Non-pigmented ciliary epithelial cell (primary cell): ENCODE results near the gene CDK5RAP2.

Experiments used
- DNase-seq: peaks from one replicate; pipeline ENCODE4 v3.0.0-alpha.2; 2010; ENCODE audit warnings: low read depth

CDK5RAP2 gene

GRCh38 chr9:120382453-120382852 is 197.5 kb downstream of the CDK5RAP2 start:
- DNase-seq = no peak

GRCh38 chr9:120381839-120382238 is 198.1 kb downstream of the CDK5RAP2 start:
- no peak for DNase-seq

- no peak for DNase-seq
These were observed 200.4 kb downstream of the CDK5RAP2 start for GRCh38 chr9:120379611-120380010.

GRCh38 chr9:120378680-120379079 is 201.3 kb downstream of the CDK5RAP2 start:
- no peak for DNase-seq

- no peak for DNase-seq
These were observed 202.5 kb downstream of the CDK5RAP2 start for GRCh38 chr9:120377268-120378159.

- no peak for DNase-seq
These were observed 203.9 kb downstream of the CDK5RAP2 start for GRCh38 chr9:120376101-120376500.

- DNase-seq = no peak
These were observed 204.7 kb downstream of the CDK5RAP2 start for GRCh38 chr9:120375316-120375715.

- no peak for DNase-seq
These were observed 205.2 kb downstream of the CDK5RAP2 start for GRCh38 chr9:120374817-120375216.

- DNase-seq = no peak
These were observed 205.7 kb downstream of the CDK5RAP2 start for GRCh38 chr9:120374239-120374638.

GRCh38 chr9:120372040-120372439 is 207.9 kb downstream of the CDK5RAP2 start:
- DNase-seq = no peak

GRCh38 chr9:120369608-120370220 is 210.3 kb downstream of the CDK5RAP2 start:
- DNase-seq = no peak

- no peak for DNase-seq
These were observed 211.2 kb downstream of the CDK5RAP2 start for GRCh38 chr9:120368799-120369198.

GRCh38 chr9:120366644-120367019 is 213.3 kb downstream of the CDK5RAP2 start:
- peak; percentile 83 for DNase-seq

- no peak for DNase-seq
These were observed 214.6 kb downstream of the CDK5RAP2 start for GRCh38 chr9:120365386-120365785.

GRCh38 chr9:120363697-120364096 is 216.3 kb downstream of the CDK5RAP2 start:
- no peak for DNase-seq

GRCh38 chr9:120362446-120362845 is 217.5 kb downstream of the CDK5RAP2 start:
- no peak for DNase-seq

- DNase-seq = no peak
These were observed 218.4 kb downstream of the CDK5RAP2 start for GRCh38 chr9:120361551-120361950.

- DNase-seq = no peak
These were observed 219.5 kb downstream of the CDK5RAP2 start for GRCh38 chr9:120360510-120360909.

GRCh38 chr9:120360046-120360445 is 219.9 kb downstream of the CDK5RAP2 start:
- no peak for DNase-seq

GRCh38 chr9:120358877-120359276 is 221.1 kb downstream of the CDK5RAP2 start:
- no peak for DNase-seq

GRCh38 chr9:120353506-120353905 is 226.5 kb downstream of the CDK5RAP2 start:
- no peak for DNase-seq

GRCh38 chr9:120351106-120351505 is 228.9 kb downstream of the CDK5RAP2 start:
- DNase-seq = no peak

- DNase-seq = no peak
These were observed 229.4 kb downstream of the CDK5RAP2 start for GRCh38 chr9:120350596-120350995.
